AG08395 (cell line): ENCODE measurements around the gene POPDC3.

Experiments used
- DNase-seq: peaks from one replicate; pipeline ENCODE4 v3.0.0; 2012; ENCODE audit warnings: mixed read lengths, low spot score

The POPDC3 gene

GRCh38 chr6:105151644-105152043 is 28.2 kb downstream of the POPDC3 start:
- no peak for DNase-seq

- DNase-seq = no peak
Measured at GRCh38 chr6:105138141-105138540, 41.7 kb downstream of the POPDC3 start.

DNA sequence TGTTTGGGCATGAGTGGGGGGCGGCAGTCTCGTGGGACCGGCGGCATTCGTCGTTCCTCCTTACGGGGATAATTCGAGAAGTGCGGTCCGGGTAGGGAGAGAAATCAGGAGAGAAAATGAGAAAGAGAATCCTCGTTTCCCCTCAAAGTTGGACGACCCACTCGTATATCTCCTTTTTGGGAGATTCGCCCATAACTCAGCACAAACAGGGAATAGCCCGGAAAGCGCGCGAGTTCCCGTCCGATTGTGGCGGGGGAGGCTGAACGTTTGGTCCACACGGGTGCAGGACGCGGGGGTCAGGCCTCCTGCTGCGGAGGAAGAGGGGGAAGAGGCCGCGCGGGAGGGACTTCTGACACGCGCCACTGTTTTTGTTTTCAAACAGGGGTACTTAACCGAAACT is 42.4 kb downstream of the POPDC3 start:
- DNase-seq = peak; percentile 12

- DNase-seq = peak; percentile 85
Measured at GRCh38 chr6:105136431-105137350, 43.1 kb downstream of the POPDC3 start.

GRCh38 chr6:105135907-105136430 is 43.8 kb downstream of the POPDC3 start:
- DNase-seq = peak; percentile 27

GRCh38 chr6:105135056-105135455 is 44.8 kb downstream of the POPDC3 start:
- DNase-seq = peak; percentile 51

DNA sequence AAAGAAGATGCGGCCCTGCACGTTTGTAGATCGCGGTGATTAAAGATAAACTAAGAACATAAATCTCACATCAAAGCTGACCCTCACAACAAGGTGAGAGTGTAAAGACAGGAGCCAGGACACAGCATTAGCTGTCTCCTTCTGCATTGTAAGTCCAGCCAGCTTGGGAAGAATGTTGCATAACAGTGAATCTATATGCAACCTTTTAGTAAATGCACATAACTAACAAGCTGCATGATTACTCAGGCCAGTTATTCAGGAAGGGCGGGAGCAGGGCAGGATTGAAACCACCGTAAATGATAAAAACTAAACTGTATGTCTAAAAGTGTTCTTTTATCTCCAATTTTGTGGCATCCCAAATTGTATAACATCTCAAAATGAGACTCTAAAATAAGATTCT is 57.1 kb downstream of the POPDC3 start:
- no peak for DNase-seq

DNA sequence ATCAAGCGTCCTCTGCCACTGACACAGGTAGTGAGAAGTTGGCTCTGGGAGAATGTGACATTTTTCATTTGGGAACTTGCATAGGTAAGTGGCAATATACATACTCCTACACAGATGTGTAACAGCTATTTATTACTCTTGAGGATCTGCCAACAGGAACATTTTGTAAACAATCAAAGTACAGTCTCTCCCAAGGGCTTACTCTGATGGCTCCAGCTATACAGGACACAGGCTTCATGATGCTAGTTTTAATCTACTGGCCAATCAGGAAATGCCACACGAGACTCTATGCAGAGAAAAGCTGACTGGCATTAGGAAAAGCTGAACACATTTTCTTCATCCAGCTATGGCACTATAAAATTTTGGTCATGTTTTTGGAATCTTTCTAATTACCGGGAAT is 57.8 kb downstream of the POPDC3 start:
- DNase-seq = no peak

- DNase-seq = no peak
Measured at GRCh38 chr6:105120570-105120969, 59.2 kb downstream of the POPDC3 start.

DNA sequence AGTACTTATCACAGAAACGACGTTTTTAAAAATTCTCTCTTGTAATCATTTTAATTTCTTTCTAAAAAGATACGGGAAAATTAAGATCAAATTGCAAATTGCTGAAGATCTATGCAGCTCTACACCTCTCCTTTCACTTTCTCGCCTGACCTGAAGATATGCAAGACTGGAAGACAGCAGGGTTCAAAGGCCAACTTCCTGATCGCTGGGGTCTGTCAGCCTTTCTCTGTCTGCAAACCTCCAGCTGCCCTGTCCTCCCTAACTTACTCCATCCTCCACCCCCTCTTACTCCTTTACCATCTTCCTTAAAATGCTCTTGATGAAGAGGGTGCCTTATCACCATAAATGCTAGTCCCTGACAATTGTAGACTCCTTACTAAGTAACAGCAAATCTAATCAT is 63.7 kb downstream of the POPDC3 start:
- DNase-seq = no peak

- DNase-seq = no peak
Measured at GRCh38 chr6:105113422-105113821, 66.4 kb downstream of the POPDC3 start.

DNA sequence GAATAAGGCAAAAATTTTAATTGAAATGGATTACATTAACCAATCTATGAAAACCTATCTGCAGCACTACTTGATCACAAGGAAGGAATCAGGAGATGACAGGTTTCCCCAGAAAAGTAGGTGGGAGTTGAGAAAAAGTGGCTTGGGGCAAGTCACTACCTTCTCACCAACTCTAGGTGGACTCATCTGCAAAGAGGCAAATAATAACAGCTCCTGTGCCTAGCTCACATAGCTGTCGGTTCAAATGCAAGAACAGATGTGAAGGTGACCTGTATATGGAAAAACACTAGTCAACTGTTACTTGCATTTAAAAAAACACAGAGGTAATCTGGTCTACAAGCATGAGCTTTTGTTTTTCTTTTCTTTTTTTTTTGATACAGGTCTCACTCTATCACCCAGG is 67.2 kb downstream of the POPDC3 start:
- DNase-seq = no peak

GRCh38 chr6:105111871-105112270 is 67.9 kb downstream of the POPDC3 start:
- DNase-seq = no peak

- no peak for DNase-seq
Measured at GRCh38 chr6:105111105-105111504, 68.7 kb downstream of the POPDC3 start.

DNA sequence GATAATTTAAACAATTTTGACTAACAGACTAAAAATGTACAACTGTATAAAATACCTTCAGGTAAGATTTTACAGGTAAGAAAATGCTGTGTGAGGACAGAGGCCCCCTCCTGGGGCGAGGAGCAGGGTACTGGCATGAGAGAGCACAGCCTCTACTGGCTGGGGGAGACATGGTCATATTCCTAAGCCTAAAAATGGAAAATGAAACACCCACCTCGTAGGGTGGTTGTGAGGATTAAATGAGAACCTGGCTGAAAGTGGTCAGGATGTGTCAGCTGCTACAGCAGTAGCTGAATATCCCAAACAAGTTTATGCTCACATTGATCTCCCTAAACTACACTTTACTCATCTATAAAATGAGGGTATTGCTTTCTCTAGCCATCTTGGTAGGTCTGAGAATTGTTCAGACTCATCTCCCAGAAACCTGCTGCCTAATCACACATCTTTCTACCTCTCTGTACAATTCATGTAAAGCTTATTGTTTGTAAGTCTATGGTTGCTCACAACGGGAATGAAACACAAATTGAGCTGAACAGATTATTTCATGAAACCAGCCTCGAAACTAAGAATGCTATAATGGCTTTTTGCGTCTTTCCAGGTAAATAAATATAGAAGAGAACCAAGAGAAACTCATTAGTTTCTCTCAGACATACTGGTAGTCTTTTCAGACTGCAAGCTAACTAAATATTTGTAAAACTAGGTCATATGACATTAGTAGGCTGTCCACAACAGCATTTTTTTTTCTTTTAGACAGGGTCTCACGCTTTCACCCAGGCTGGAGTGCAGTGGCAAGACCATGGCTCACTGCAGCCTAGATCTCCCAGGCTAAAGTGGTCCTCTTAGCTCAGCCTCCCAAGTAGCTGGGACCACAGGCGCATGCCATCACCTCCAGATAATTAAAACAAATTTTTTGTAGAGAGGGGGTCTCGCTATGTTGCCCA is 69.6 kb downstream of the POPDC3 start:
- no peak for DNase-seq

DNA sequence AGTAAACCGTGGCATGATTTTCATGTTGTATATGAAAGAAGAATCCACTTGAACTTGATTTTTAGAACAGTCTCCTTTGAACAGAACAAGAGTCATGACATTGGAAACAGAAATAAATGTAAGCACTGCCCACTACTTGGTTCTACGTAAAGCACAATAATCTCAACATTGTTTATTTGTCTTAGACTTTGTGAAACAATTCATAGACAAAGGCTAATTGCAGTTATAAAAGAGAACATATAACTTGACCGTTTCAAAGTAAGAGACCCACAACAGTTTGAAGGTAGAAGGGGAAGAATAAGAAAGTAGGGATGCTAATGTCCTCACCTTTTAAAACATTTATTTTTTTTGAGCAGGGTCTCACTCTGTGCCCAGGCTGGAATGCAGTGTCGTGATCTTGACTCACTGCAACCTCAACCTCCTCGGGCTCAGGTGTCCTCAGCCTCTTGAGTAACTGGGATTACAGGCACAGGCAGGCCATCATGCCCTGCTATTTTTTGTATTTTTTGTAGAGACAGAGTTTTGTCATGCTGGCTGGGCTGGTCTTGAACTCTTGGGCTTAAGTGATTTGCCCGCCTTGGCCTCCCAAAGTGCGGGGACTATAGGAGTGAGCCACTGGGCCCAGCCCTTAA is 71.1 kb downstream of the POPDC3 start:
- DNase-seq = no peak
